HepG2 (cell line): ENCODE results near the gene TRIM28. TPM values are rescaled to one million over a fixed set of nuclear protein-coding genes. Genes with fewer than 3 reads are reported as not detected.
A peak's percentile ranks its signal among the peaks of the same experiment; 100 is the strongest.

Experiments used
- CCAR2 ChIP-seq: fragments of 200-400 bp; formaldehyde crosslinking; optimal IDR thresholded peaks from 2 replicates; pipeline ENCODE3; 2018; ENCODE audit warnings: low read depth, mild to moderate bottlenecking, low read length, moderate library complexity
- CEBPG ChIP-seq: IDR thresholded peaks from 2 replicates; pipeline ENCODE4 v1.6.1; 2016
- ERF ChIP-seq: IDR thresholded peaks from 2 replicates; pipeline ENCODE4 v1.6.1; 2018; ENCODE audit warnings: missing biosample characterization, missing genetic modification reagents
- FOXO1 ChIP-seq: sonication (generic); formaldehyde crosslinking; IDR thresholded peaks from 2 replicates; pipeline ENCODE4 v1.4.0; 2020; ENCODE audit warnings: missing genetic modification reagents
- HDAC1 ChIP-seq: sonication (generic); formaldehyde crosslinking; IDR thresholded peaks from 2 replicates; pipeline ENCODE4 v1.5.1; 2020; ENCODE audit warnings: mild to moderate bottlenecking, missing genetic modification reagents
- MTF1 ChIP-seq: sonication (generic); formaldehyde crosslinking; IDR thresholded peaks from 2 replicates; pipeline ENCODE4 v1.5.0; 2020; ENCODE audit warnings: missing genetic modification reagents
- NFRKB ChIP-seq: fragments of 450-650 bp; IDR thresholded peaks from 2 replicates; pipeline ENCODE4 v1.6.1; 2017
- NR2F6 ChIP-seq, 2 experiments: IDR thresholded peaks; 2 replicates each; pipeline ENCODE4 v1.6.1; 2016; ENCODE audit warnings: antibody characterized with exemption in 1 of 2, mild to moderate bottlenecking in 1 of 2
- RARA ChIP-seq: IDR thresholded peaks from 2 replicates; pipeline ENCODE4 v1.6.1; 2016; ENCODE audit warnings: missing genetic modification reagents, missing compliant biosample characterization
- RNF2 ChIP-seq: fragments of 450-650 bp; conservative IDR thresholded peaks from 2 replicates; pipeline ENCODE4 v1.6.1; 2016; ENCODE audit warnings: low read depth
- ZNF317 ChIP-seq: sonication (generic); formaldehyde crosslinking; IDR thresholded peaks from 2 replicates; pipeline ENCODE4 v1.5.0; 2020; ENCODE audit warnings: mild to moderate bottlenecking, missing genetic modification reagents
- polyA plus RNA-seq, 8 experiments: library from polyadenylated mRNA; depleted of rRNA in 3 of 8; stranded (reverse) in 7 of 8; unstranded in 1 of 8; fragments of >200 nt; fragmentation: Illumina TruSeq in 4 of 8; extraction: Trizol in 4 of 8; gene quantifications; 2 replicates each; pipeline versions ENCODE4 v1.2.1 to v1.2.3, GENCODE V29; 2011 to 2016; ENCODE audit warnings: low read depth in 4 of 8, missing spikeins in 1 of 8, mixed read lengths in 1 of 8; ENCODE audit not compliant: insufficient read depth in 1 of 8
- total RNA-seq, 5 experiments: library from RNA; depleted of rRNA; stranded (reverse); fragments of >200 nt; fragmentation: Illumina TruSeq; extraction: Trizol; gene quantifications; 2 replicates each; pipeline ENCODE4 v1.2.3, GENCODE V29; 2016; ENCODE audit warnings: low read depth in 1 of 5
- TF ChIP-seq, protein P1 (sequence below): sonication (generic); formaldehyde crosslinking; IDR thresholded peaks from 2 replicates; pipeline ENCODE4 v1.4.0; 2020; ENCODE audit warnings: missing genetic modification reagents
- TF ChIP-seq, protein P2 (sequence below): sonication (generic); formaldehyde crosslinking; IDR thresholded peaks from 2 replicates; pipeline ENCODE4 v1.4.0; 2020; ENCODE audit warnings: missing genetic modification reagents
- TF ChIP-seq, protein P3 (sequence below): sonication (generic); formaldehyde crosslinking; IDR thresholded peaks from 2 replicates; pipeline ENCODE4 v1.4.0; 2020; ENCODE audit warnings: missing genetic modification reagents, borderline replicate concordance
- TF ChIP-seq, protein P4 (sequence below): sonication (generic); formaldehyde crosslinking; IDR thresholded peaks from 2 replicates; pipeline ENCODE4 v1.5.0; 2020; ENCODE audit warnings: mild to moderate bottlenecking, missing genetic modification reagents
- TF ChIP-seq, protein P5 (sequence below): sonication (generic); formaldehyde crosslinking; IDR thresholded peaks from 2 replicates; pipeline ENCODE4 v1.4.0; 2020; ENCODE audit warnings: mild to moderate bottlenecking, missing genetic modification reagents

Gene TRIM28
- total and polyA plus RNA-seq, 2 of the 13 experiments (the other 11 are each of a cell fraction or from before 2014, with no cell fraction given), result 361 to 439 TPM

DNA sequence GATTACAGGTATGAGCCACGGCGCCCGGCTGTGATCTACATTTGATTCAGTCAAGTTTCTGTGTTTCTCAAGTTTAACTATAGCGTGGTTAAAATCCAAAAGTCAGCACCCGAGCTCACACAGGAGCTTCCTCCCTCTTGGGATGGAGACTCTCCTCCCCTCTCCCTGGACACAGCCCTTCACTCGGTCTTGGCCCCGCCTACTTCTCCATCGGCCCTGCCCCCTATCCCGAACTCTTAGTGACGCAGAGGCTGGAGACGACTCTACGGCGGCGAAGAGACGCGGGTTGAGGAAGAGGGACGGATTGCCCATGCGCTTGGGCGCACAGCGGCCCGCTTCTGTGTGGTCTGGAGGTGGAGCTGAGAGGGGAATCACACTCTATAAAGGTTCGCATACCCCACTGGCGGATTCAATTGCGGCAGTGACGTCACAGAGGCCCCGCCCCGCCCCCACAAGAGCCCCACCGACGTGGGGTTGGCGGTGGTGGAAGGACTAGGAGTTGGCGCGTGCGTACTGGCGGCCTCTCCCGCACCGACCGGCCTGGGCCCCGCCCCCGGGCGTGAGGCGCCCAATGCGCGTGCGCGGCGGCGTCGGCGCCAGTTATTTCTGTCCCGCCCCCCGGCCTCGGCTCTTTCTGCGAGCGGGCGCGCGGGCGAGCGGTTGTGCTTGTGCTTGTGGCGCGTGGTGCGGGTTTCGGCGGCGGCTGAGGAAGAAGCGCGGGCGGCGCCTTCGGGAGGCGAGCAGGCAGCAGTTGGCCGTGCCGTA lies at the start of gene TRIM28 (continued):
- TF ChIP-seq, protein P1, sequence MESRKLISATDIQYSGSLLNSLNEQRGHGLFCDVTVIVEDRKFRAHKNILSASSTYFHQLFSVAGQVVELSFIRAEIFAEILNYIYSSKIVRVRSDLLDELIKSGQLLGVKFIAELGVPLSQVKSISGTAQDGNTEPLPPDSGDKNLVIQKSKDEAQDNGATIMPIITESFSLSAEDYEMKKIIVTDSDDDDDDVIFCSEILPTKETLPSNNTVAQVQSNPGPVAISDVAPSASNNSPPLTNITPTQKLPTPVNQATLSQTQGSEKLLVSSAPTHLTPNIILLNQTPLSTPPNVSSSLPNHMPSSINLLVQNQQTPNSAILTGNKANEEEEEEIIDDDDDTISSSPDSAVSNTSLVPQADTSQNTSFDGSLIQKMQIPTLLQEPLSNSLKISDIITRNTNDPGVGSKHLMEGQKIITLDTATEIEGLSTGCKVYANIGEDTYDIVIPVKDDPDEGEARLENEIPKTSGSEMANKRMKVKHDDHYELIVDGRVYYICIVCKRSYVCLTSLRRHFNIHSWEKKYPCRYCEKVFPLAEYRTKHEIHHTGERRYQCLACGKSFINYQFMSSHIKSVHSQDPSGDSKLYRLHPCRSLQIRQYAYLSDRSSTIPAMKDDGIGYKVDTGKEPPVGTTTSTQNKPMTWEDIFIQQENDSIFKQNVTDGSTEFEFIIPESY (CRISPR knock-in tag), result no peak
- no peak; the same call in 1 of the 2 replicates for TF ChIP-seq RNF2
- peak; percentile 44 for TF ChIP-seq HDAC1 (CRISPR knock-in tag)
- TF ChIP-seq MTF1 (CRISPR knock-in tag), result no peak
- TF ChIP-seq RARA (CRISPR knock-in tag), result no peak; the same call in 1 of the 2 replicates
- no peak for TF ChIP-seq CEBPG (CRISPR knock-in tag)
- TF ChIP-seq, protein P2, sequence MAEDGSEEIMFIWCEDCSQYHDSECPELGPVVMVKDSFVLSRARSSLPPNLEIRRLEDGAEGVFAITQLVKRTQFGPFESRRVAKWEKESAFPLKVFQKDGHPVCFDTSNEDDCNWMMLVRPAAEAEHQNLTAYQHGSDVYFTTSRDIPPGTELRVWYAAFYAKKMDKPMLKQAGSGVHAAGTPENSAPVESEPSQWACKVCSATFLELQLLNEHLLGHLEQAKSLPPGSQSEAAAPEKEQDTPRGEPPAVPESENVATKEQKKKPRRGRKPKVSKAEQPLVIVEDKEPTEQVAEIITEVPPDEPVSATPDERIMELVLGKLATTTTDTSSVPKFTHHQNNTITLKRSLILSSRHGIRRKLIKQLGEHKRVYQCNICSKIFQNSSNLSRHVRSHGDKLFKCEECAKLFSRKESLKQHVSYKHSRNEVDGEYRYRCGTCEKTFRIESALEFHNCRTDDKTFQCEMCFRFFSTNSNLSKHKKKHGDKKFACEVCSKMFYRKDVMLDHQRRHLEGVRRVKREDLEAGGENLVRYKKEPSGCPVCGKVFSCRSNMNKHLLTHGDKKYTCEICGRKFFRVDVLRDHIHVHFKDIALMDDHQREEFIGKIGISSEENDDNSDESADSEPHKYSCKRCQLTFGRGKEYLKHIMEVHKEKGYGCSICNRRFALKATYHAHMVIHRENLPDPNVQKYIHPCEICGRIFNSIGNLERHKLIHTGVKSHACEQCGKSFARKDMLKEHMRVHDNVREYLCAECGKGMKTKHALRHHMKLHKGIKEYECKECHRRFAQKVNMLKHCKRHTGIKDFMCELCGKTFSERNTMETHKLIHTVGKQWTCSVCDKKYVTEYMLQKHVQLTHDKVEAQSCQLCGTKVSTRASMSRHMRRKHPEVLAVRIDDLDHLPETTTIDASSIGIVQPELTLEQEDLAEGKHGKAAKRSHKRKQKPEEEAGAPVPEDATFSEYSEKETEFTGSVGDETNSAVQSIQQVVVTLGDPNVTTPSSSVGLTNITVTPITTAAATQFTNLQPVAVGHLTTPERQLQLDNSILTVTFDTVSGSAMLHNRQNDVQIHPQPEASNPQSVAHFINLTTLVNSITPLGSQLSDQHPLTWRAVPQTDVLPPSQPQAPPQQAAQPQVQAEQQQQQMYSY (CRISPR knock-in tag), result peak; percentile 47; the same call in 1 of the 2 replicates
- TF ChIP-seq, protein P3, sequence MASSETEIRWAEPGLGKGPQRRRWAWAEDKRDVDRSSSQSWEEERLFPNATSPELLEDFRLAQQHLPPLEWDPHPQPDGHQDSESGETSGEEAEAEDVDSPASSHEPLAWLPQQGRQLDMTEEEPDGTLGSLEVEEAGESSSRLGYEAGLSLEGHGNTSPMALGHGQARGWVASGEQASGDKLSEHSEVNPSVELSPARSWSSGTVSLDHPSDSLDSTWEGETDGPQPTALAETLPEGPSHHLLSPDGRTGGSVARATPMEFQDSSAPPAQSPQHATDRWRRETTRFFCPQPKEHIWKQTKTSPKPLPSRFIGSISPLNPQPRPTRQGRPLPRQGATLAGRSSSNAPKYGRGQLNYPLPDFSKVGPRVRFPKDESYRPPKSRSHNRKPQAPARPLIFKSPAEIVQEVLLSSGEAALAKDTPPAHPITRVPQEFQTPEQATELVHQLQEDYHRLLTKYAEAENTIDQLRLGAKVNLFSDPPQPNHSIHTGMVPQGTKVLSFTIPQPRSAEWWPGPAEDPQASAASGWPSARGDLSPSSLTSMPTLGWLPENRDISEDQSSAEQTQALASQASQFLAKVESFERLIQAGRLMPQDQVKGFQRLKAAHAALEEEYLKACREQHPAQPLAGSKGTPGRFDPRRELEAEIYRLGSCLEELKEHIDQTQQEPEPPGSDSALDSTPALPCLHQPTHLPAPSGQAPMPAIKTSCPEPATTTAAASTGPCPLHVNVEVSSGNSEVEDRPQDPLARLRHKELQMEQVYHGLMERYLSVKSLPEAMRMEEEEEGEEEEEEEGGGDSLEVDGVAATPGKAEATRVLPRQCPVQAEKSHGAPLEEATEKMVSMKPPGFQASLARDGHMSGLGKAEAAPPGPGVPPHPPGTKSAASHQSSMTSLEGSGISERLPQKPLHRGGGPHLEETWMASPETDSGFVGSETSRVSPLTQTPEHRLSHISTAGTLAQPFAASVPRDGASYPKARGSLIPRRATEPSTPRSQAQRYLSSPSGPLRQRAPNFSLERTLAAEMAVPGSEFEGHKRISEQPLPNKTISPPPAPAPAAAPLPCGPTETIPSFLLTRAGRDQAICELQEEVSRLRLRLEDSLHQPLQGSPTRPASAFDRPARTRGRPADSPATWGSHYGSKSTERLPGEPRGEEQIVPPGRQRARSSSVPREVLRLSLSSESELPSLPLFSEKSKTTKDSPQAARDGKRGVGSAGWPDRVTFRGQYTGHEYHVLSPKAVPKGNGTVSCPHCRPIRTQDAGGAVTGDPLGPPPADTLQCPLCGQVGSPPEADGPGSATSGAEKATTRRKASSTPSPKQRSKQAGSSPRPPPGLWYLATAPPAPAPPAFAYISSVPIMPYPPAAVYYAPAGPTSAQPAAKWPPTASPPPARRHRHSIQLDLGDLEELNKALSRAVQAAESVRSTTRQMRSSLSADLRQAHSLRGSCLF (CRISPR knock-in tag), result no peak
- TF ChIP-seq NR2F6 (IDR thresholded peaks at IDR 0.05), result no peak
- TF ChIP-seq NR2F6 (CRISPR knock-in tag; IDR thresholded peaks at IDR 0.05), result no peak
- TF ChIP-seq ERF (CRISPR knock-in tag), result peak; percentile 75
- peak; percentile 43; the same call in 1 of the 2 replicates for TF ChIP-seq FOXO1 (CRISPR knock-in tag)
- TF ChIP-seq, protein P4, sequence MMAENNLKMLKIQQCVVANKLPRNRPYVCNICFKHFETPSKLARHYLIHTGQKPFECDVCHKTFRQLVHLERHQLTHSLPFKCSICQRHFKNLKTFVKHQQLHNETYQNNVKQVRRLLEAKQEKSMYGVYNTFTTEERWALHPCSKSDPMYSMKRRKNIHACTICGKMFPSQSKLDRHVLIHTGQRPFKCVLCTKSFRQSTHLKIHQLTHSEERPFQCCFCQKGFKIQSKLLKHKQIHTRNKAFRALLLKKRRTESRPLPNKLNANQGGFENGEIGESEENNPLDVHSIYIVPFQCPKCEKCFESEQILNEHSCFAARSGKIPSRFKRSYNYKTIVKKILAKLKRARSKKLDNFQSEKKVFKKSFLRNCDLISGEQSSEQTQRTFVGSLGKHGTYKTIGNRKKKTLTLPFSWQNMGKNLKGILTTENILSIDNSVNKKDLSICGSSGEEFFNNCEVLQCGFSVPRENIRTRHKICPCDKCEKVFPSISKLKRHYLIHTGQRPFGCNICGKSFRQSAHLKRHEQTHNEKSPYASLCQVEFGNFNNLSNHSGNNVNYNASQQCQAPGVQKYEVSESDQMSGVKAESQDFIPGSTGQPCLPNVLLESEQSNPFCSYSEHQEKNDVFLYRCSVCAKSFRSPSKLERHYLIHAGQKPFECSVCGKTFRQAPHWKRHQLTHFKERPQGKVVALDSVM, result 0 out of 2 replicates have a peak, but pooled peaks have one; percentile 18
- no peak for TF ChIP-seq NFRKB
- TF ChIP-seq ZNF317, result no peak
- TF ChIP-seq CCAR2, result no peak
- TF ChIP-seq, protein P5, sequence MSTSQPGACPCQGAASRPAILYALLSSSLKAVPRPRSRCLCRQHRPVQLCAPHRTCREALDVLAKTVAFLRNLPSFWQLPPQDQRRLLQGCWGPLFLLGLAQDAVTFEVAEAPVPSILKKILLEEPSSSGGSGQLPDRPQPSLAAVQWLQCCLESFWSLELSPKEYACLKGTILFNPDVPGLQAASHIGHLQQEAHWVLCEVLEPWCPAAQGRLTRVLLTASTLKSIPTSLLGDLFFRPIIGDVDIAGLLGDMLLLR (CRISPR knock-in tag), result peak; percentile 73
